Neuronal stem cell (in vitro differentiated cells): ENCODE results near the gene SCRN2.
A peak's percentile ranks its signal among the peaks of the same experiment; 100 is the strongest.

Source experiments
- DNase-seq: peaks from one replicate; pipeline ENCODE4 v3.0.0-alpha.2; 2013; ENCODE audit warnings: low spot score
- H2AFZ ChIP-seq: one replicate; pipeline ENCODE4 v1.6.1; 2013; ENCODE audit warnings: mild to moderate bottlenecking, low read length, inconsistent platforms
- H2AK5ac ChIP-seq: 2 replicates; pipeline ENCODE4 v1.6.1; 2013; ENCODE audit warnings: low read depth, mild to moderate bottlenecking, inconsistent platforms, low read length, moderate library complexity, mixed read lengths
- H2BK120ac ChIP-seq: 2 replicates; pipeline ENCODE4 v1.6.1; 2013; ENCODE audit warnings: low read depth, mild to moderate bottlenecking, inconsistent platforms, low read length, moderate library complexity, mixed read lengths
- H2BK12ac ChIP-seq: one replicate; pipeline ENCODE4 v1.6.1; 2013; ENCODE audit warnings: low read length, inconsistent platforms
- H2BK15ac ChIP-seq: 2 replicates; pipeline ENCODE4 v1.6.1; 2013; ENCODE audit warnings: mild to moderate bottlenecking, low read length, inconsistent platforms, mixed read lengths
- H2BK5ac ChIP-seq: one replicate; pipeline ENCODE4 v1.6.1; 2013; ENCODE audit warnings: inconsistent platforms, mild to moderate bottlenecking, low read length, moderate library complexity
- H3K14ac ChIP-seq: one replicate; pipeline ENCODE4 v1.6.1; 2013; ENCODE audit warnings: low read length, inconsistent platforms
- H3K18ac ChIP-seq: 2 replicates; pipeline ENCODE4 v1.6.1; 2013; ENCODE audit warnings: low read length, inconsistent platforms
- H3K23ac ChIP-seq: 2 replicates; pipeline ENCODE4 v1.6.1; 2013; ENCODE audit warnings: low read depth, mild to moderate bottlenecking, mixed read lengths, low read length, inconsistent platforms; ENCODE audit not compliant: poor library complexity
- H3K27ac ChIP-seq: replicated peaks from 3 replicates; pipeline ENCODE4 v1.5.1; 2013; ENCODE audit warnings: low read length, inconsistent platforms
- H3K27me3 ChIP-seq, 3 experiments: 2 replicates each; pipeline ENCODE4 v1.6.1; 2013; ENCODE audit warnings: low read length in 3 of 3, mild to moderate bottlenecking in 2 of 3, inconsistent platforms in 1 of 3, low read depth in 1 of 3, mixed read lengths in 1 of 3, moderate library complexity in 1 of 3; ENCODE audit not compliant: control insufficient read depth in 3 of 3, insufficient read depth in 3 of 3
- H3K36me3 ChIP-seq, 2 donors: replicated peaks in 1 of 2; 2 replicates each; pipeline ENCODE4 v1.6.1; 2013; ENCODE audit warnings: low read length in 2 of 2; ENCODE audit not compliant: control insufficient read depth in 2 of 2, insufficient read depth in 2 of 2
- H3K4ac ChIP-seq: 2 replicates; pipeline ENCODE4 v1.6.1; 2013; ENCODE audit warnings: inconsistent platforms, mild to moderate bottlenecking, low read length, moderate library complexity
- H3K4me1 ChIP-seq, 2 donors: 1 replicate in 1 of 2; 2 replicates in 1 of 2; pipeline ENCODE4 v1.6.1; 2013; ENCODE audit warnings: low read length in 2 of 2, low read depth in 1 of 2; ENCODE audit not compliant: control insufficient read depth in 2 of 2, insufficient read depth in 1 of 2
- H3K4me2 ChIP-seq: one replicate; pipeline ENCODE4 v1.6.1; 2013; ENCODE audit warnings: mild to moderate bottlenecking, low read length, inconsistent platforms; ENCODE audit not compliant: insufficient read depth, poor library complexity, severe bottlenecking
- H3K4me3 ChIP-seq, 2 donors: 2 replicates each; pipeline ENCODE4 v1.5.1; 2013; ENCODE audit warnings: low read length in 2 of 2, mild to moderate bottlenecking in 2 of 2, inconsistent platforms in 1 of 2, moderate library complexity in 1 of 2
- H3K79me1 ChIP-seq: one replicate; pipeline ENCODE4 v1.6.1; 2013; ENCODE audit warnings: low read depth, mild to moderate bottlenecking, inconsistent platforms, low read length, moderate library complexity
- H3K9ac ChIP-seq: one replicate; pipeline ENCODE4 v1.6.1; 2013; ENCODE audit warnings: mild to moderate bottlenecking, low read depth, low read length, inconsistent platforms; ENCODE audit not compliant: poor library complexity
- H3K9me3 ChIP-seq, 2 donors: replicated peaks in 1 of 2; 2 replicates each; pipeline versions ENCODE3 to v1.6.1; 2013; ENCODE audit warnings: low read length in 2 of 2, mild to moderate bottlenecking in 2 of 2, inconsistent platforms in 1 of 2, low read depth in 1 of 2, mixed read lengths in 1 of 2, moderate library complexity in 1 of 2; ENCODE audit not compliant: control insufficient read depth in 2 of 2, insufficient read depth in 1 of 2
- H4K8ac ChIP-seq: one replicate; pipeline ENCODE4 v1.6.1; 2013; ENCODE audit warnings: low read depth, mild to moderate bottlenecking, inconsistent platforms, low read length, moderate library complexity
- H4K91ac ChIP-seq: one replicate; pipeline ENCODE4 v1.6.1; 2013; ENCODE audit warnings: low read length, low read depth, mild to moderate bottlenecking, inconsistent platforms; ENCODE audit not compliant: poor library complexity
- WGBS, 2 donors: extraction: QIAGEN DNeasy Blood & Tissue Kit; methylation state at CpG; one replicate each; pipeline ENCODE4 v1.1.7; 2013; ENCODE audit warnings: missing lambda C conversion rate in 2 of 2, mixed read lengths in 1 of 2; ENCODE audit not compliant: insufficient read length in 2 of 2, insufficient replicate concordance in 1 of 2; ENCODE audit errors: extremely low coverage in 2 of 2; 5-methylcytosine and 5-hydroxymethylcytosine counted together

SCRN2 gene

GRCh38 chr17:47792979-47793378, 48.1 kb downstream of the SCRN2 start:
- H3K4ac ChIP-seq: no peak overlapping the region
- H3K36me3 ChIP-seq: no peaks in the 10 kb centered on the region
- no peak overlapping the region for H2AK5ac ChIP-seq
- WGBS, 2 donors: no CpG with 5 or more reads among the region's 6 CpGs
- H3K9ac ChIP-seq: no peak overlapping the region
- H3K4me3 ChIP-seq: no peak overlapping the region
- no peak for DNase-seq
- H3K4me2 ChIP-seq: no peak overlapping the region
- no peak overlapping the region for H2BK15ac ChIP-seq
- no peak overlapping the region for H4K8ac ChIP-seq
- H3K9me3 ChIP-seq: no peaks in the 10 kb centered on the region
- H4K91ac ChIP-seq: no peak overlapping the region
- no peak overlapping the region for H2BK120ac ChIP-seq
- peaks cover 0 to 3% of the 10 kb centered on the region in 2 donors for H3K4me1 ChIP-seq
- no peak overlapping the region for H3K18ac ChIP-seq
- no peak overlapping the region for H3K23ac ChIP-seq
- H3K27me3 ChIP-seq: peaks cover 4 to 73% (median 22%) of the 10 kb centered on the region in 3 experiments
- no peaks in the 10 kb centered on the region for H3K79me1 ChIP-seq
- H3K14ac ChIP-seq: no peak overlapping the region
- no peak overlapping the region for H2AFZ ChIP-seq
- H2BK12ac ChIP-seq: no peak overlapping the region
- H3K27ac ChIP-seq: no peak overlapping the region
- H2BK5ac ChIP-seq: no peak overlapping the region

- H2BK120ac ChIP-seq: no peak overlapping the region
- H2AK5ac ChIP-seq: no peak overlapping the region
- no peak overlapping the region for H3K4ac ChIP-seq
- H3K18ac ChIP-seq: no peak overlapping the region
- no peak overlapping the region for H4K8ac ChIP-seq
- H3K79me1 ChIP-seq: no peaks in the 10 kb centered on the region
- no peak overlapping the region for H2BK12ac ChIP-seq
- no peak overlapping the region for H4K91ac ChIP-seq
- no peak overlapping the region for H3K23ac ChIP-seq
- no peak overlapping the region for H3K14ac ChIP-seq
- H2BK15ac ChIP-seq: no peak overlapping the region
- no peak overlapping the region for H2AFZ ChIP-seq
- no peak overlapping the region for H3K9ac ChIP-seq
- H3K4me2 ChIP-seq: no peak overlapping the region
- H3K4me3 ChIP-seq: no peak overlapping the region
- no CpG with 5 or more reads among the region's 1 CpG for WGBS, 2 donors
- H2BK5ac ChIP-seq: no peak overlapping the region
- H3K4me1 ChIP-seq: peaks cover 0 to 3% of the 10 kb centered on the region in 2 donors
- no peaks in the 10 kb centered on the region for H3K36me3 ChIP-seq
- DNase-seq: no peak
- H3K9me3 ChIP-seq: no peaks in the 10 kb centered on the region
- peaks cover 4 to 70% (median 22%) of the 10 kb centered on the region in 3 experiments for H3K27me3 ChIP-seq
- H3K27ac ChIP-seq: no peak overlapping the region
Observed at GRCh38 chr17:47792457-47792856, 48.6 kb downstream of the SCRN2 start.

DNA sequence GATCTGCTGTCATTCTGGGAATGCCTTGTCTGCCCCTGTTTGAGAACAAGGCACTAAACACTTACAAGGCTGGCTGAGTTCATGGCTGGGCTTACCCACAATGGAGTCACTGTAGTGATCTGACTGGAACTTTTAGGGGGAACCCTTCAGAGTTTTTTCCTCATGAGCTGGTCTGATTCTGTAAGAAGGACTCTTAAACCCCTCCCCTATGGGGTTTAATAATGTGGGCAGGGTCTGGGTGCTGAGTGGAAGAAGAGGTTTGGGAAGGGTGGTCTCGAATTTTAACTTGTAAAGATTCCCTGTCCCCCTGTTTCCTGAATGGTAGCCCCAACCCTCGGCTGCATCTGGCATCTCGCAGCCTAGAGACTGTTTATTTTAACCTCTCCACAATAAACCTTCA, 50.0 kb downstream of the SCRN2 start:
- Histone ChIP-seq H2BK120ac (no peak overlapping the region), H3K27ac (no peak overlapping the region), H2AK5ac (no peak overlapping the region), H3K79me1 (no peaks in the 10 kb centered on the region), H3K36me3 (no peaks in the 10 kb centered on the region), H3K9ac (no peak overlapping the region), H2BK12ac (no peak overlapping the region), H2AFZ (no peak overlapping the region), H3K18ac (no peak overlapping the region), H3K4ac (no peak overlapping the region), H3K4me2 (no peak overlapping the region), H4K91ac (no peak overlapping the region), H2BK15ac (no peak overlapping the region), H3K27me3 (peaks cover 4 to 73% (median 22%) of the 10 kb centered on the region in 3 experiments), H3K4me3 (no peak overlapping the region), H3K4me1 (peaks cover 0 to 3% of the 10 kb centered on the region in 2 donors), H3K23ac (no peak overlapping the region), H3K14ac (no peak overlapping the region), H3K9me3 (no peaks in the 10 kb centered on the region), H2BK5ac (no peak overlapping the region), H4K8ac (no peak overlapping the region)
- DNase-seq: no peak
- WGBS, 2 donors: no CpG with 5 or more reads among the region's 3 CpGs

DNA sequence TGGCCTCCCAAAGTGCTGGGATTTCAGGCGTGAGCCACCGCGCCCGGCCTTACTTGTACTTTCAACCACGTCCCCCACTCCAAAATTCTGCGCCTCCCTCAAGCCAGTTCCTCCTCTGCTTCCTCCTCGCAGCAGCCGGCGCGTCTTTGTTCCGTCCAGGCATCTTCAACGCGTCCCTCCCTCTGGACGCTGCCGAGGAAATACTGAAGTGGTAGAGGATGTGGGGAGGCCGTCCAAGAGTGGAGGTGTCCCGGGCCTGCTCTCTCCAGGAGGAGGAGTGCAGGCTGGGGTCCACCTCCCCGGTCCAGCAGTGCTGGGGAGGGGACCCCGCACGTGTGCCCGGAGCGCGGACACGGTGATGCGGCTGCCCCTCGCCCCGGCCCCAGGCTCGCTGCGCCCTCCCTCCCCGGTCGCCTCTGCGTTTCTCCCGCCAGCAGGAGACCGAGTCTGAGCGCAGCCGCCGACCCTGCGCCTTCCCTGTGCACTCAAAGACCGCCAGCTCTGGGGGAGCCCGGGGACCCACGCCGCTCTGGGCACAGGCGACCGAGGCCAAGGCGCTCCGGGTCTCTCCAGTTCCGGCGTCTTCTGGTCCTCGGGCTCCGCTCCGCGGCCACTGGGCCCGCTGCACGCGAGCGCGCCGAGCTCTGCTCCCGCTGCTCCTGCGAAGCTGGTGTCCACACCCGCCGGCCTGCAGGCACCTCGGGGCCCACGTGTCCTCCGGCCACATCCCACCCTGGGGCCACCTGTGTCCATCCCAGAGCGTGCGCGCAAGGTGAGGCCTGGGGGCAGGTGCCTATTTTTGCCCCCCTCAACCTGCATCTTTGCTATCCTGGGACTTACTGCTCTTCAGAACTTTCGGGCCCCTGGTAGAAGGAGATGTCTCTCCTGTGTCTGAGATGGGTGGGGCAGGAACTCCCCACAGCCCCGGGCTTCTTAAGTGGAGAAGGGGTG, 51.2 kb downstream of the SCRN2 start:
- H2AFZ ChIP-seq: peak overlapping the region; percentile 96
- peak overlapping the region; percentile 76 for H3K18ac ChIP-seq
- H2BK15ac ChIP-seq: peak overlapping the region; percentile 81
- H2BK5ac ChIP-seq: no peak overlapping the region
- H4K8ac ChIP-seq: no peak overlapping the region
- peaks cover 0 to 3% of the 10 kb centered on the region in 2 donors for H3K4me1 ChIP-seq
- no peak overlapping the region for H3K4ac ChIP-seq
- no peaks in the 10 kb centered on the region for H3K36me3 ChIP-seq
- no peak overlapping the region for H4K91ac ChIP-seq
- DNase-seq: peak; percentile 44
- H3K4me3 ChIP-seq: peak overlapping the region; percentile 52 to 76
- no peaks in the 10 kb centered on the region for H3K79me1 ChIP-seq
- H3K23ac ChIP-seq: peak overlapping the region; percentile 73
- peak overlapping the region; percentile 80 for H3K4me2 ChIP-seq
- H3K14ac ChIP-seq: peak overlapping the region; percentile 2
- H3K9ac ChIP-seq: peak overlapping the region; percentile 70
- H2BK120ac ChIP-seq: no peak overlapping the region
- WGBS, 2 donors: no CpG with 5 or more reads among the region's 70 CpGs
- no peak overlapping the region for H2AK5ac ChIP-seq
- no peak overlapping the region for H2BK12ac ChIP-seq
- H3K9me3 ChIP-seq: no peaks in the 10 kb centered on the region
- H3K27me3 ChIP-seq: peaks cover 4 to 65% (median 22%) of the 10 kb centered on the region in 3 experiments
- H3K27ac ChIP-seq: no peak overlapping the region
